Type B pancreatic cell (in vitro differentiated cells): ENCODE data around the gene ZNF778. TPM values are rescaled to one million over a fixed set of nuclear protein-coding genes. Genes with fewer than 3 reads are reported as not detected.

ENCODE experiments used
- DNase-seq: peaks from one replicate; pipeline ENCODE4 v3.0.0; 2021; ENCODE audit warnings: mixed read lengths; ENCODE audit not compliant: unreplicated experiment; ENCODE audit errors: extremely low spot score
- H3K27ac Mint-ChIP-seq: 2 replicates; pipeline ENCODE4 v1.8.0; 2021; ENCODE audit warnings: mild to moderate bottlenecking, mixed read lengths
- H3K27me3 Mint-ChIP-seq: 2 replicates; pipeline ENCODE4 v1.8.0; 2021; ENCODE audit warnings: mixed read lengths
- H3K36me3 Mint-ChIP-seq: 2 replicates; pipeline ENCODE4 v1.8.0; 2021; ENCODE audit warnings: mixed read lengths
- H3K4me1 Mint-ChIP-seq: one replicate; pipeline ENCODE4 v1.8.0; 2021; ENCODE audit warnings: mixed read lengths; ENCODE audit not compliant: unreplicated experiment
- H3K4me3 Mint-ChIP-seq: 2 replicates; pipeline ENCODE4 v1.8.0; 2021; ENCODE audit warnings: mild to moderate bottlenecking, mixed read lengths
- H3K9me3 Mint-ChIP-seq: 2 replicates; pipeline ENCODE4 v1.8.0; 2021; ENCODE audit warnings: mixed read lengths
- CTCF ChIP-seq: fragments of 200-600 bp; sonication (generic); conservative IDR thresholded peaks from 2 replicates; pipeline ENCODE4 v1.5.0; 2021; ENCODE audit warnings: antibody characterized with exemption, mild to moderate bottlenecking
- total RNA-seq: library from RNA; stranded (reverse); gene quantifications from 2 replicates; pipeline ENCODE4 v1.2.1, GENCODE V29; 2021; ENCODE audit warnings: low replicate concordance

The ZNF778 gene
- total RNA-seq, 1 donor from 2014 or later = 14.4 TPM

DNA sequence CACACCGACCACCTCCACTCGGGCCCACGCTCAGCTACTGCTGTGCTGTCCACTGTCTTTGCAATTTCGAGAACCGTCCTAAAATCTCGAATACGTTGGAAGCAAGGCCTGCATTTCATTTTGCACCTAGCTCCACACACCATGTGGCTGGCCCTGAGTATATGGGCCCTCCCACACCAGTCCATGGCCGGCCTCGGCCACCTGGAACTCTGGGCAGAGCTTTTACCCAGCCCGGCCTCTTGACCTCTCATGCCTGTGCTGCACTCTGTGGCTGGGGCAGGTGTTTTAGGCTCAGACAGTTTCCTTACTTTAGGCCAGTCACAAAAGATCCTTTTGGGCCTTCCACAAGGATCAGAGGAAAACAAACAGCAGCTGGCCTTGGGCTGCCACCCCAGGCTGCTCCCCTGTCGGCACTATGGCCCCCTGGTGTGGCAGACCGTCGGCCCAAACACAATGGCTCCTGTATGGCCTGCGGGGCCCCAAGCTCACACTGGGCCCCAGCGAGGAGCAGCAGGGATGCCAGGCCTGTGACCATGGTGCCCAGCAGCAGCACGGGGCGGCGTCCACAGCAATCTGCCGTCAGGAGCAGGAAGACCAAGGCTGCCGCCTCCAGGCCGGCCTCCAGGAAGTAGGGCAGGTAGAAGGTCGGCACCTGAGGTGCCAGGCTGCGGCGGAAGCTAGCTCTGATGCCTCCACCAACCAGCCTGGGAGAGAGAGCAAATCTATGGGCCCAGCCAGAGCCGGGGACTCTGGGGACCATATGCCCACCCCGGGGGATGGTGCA, 19.7 kb upstream of the ZNF778 start:
- TF ChIP-seq CTCF = no peak
- Mint-ChIP-seq H3K4me1 (no peaks in the 10 kb centered on the region), H3K27ac (no peak overlapping the region), H3K27me3 (peaks cover 27% of the 10 kb centered on the region), H3K36me3 (no peaks in the 10 kb centered on the region), H3K4me3 (no peak overlapping the region), H3K9me3 (peaks cover 2% of the 10 kb centered on the region)
- DNase-seq = no peak

DNA sequence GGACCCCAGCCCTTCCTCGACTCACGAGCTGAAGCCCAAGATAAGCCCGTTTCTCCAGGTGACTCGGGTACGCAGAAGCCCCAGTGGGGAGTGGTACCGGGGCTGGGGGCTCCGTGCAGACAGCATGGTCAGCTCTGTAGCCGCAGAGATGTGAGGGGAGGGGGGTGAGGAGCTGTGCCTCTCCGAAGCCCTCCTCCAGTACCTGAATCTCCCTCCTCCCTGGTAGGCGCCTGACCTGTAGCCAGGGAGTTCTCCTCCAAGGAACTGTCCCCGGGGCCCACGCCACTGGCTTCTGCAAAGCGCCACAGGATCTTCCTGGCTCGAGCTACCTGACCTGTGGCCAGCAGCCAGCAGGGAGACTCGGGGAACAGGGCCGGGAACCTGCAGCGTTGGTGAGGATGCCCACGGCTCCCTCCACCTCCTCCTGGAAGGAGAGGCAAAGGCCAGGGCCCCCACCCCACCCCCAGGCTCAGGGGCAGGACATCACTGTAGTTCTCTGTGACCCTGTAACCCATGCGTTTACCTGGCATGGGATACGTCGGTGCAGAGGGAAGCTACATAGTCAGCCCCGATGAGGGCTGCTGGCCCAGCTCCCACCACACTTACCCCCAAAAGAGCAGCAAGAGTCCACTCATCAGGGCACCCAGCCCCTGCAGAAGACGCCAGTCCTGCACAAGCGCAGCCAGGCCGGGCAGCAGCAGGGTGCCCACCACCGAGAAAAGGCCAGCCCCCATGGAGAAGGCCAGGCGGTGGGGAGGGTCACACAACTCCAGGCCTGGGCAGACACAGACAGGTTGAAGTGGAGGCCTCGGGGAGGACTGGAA, 18.9 kb upstream of the ZNF778 start:
- no peak overlapping the region for H3K4me3 Mint-ChIP-seq
- H3K27ac Mint-ChIP-seq = no peak overlapping the region
- H3K4me1 Mint-ChIP-seq = no peaks in the 10 kb centered on the region
- H3K27me3 Mint-ChIP-seq = peaks cover 35% of the 10 kb centered on the region
- H3K9me3 Mint-ChIP-seq = peaks cover 7% of the 10 kb centered on the region
- DNase-seq = no peak
- H3K36me3 Mint-ChIP-seq = no peaks in the 10 kb centered on the region
- TF ChIP-seq CTCF = no peak

- no peak for DNase-seq
- no peaks in the 10 kb centered on the region for H3K36me3 Mint-ChIP-seq
- TF ChIP-seq CTCF = no peak
- H3K27me3 Mint-ChIP-seq = peaks cover 42% of the 10 kb centered on the region
- H3K27ac Mint-ChIP-seq = no peak overlapping the region
- H3K4me1 Mint-ChIP-seq = no peaks in the 10 kb centered on the region
- peaks cover 7% of the 10 kb centered on the region for H3K9me3 Mint-ChIP-seq
- no peak overlapping the region for H3K4me3 Mint-ChIP-seq
These were observed 18.0 kb upstream of the ZNF778 start for GRCh38 chr16:89199241-89200123.

DNA sequence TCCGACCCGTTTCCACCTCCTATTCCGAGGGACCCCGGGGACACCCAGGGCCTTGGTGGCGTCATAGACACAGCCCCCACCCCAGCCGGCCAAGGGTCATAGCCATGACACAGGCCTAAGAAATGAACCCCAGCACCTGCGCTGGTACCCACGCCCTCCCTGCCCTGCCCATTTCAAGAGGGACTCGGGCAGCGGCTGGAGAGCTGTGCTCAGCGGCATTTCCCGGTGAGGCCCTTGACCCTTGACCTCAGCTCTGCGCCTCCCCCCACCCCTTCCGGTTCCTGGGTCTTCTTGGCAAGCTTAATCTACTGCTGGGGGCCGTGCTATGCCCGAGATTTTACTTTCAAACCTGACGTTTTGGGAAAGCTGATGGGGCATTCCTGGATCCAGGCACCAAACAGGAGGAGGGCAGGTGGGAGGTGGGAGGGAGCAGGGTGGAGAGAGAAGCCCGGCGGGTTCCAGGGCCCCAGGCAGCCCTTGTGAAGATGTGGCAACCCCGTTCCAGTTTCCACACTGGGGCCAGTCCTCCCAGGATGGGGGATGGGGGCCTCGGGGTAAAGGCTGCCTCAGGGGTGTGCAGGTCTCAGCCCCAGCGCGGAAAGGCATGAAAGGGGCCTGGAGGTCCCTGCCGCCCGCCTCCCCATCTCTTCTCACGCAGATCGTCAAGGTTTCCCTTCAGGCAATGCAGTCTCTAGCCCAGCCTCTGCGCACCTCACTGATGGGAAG, 17.2 kb upstream of the ZNF778 start, which contains the start of gene SLC22A31:
TSS of gene SLC22A31 (minus strand) at position 414 of the 726 bp plus-strand sequence. CDS start at position 378, 36 bp downstream.
- H3K27me3 Mint-ChIP-seq = peaks cover 46% of the 10 kb centered on the region
- DNase-seq = no peak
- peaks cover 7% of the 10 kb centered on the region for H3K9me3 Mint-ChIP-seq
- H3K36me3 Mint-ChIP-seq = no peaks in the 10 kb centered on the region
- H3K27ac Mint-ChIP-seq = no peak within 1 kb of the TSS
- peak within 1 kb of the TSS; percentile 69 for H3K4me3 Mint-ChIP-seq
- no peak for TF ChIP-seq CTCF
- H3K4me1 Mint-ChIP-seq = no peaks in the 10 kb centered on the region
